H7 (cell line): ENCODE results near the gene SLITRK5. TPM values are rescaled to one million over a fixed set of nuclear protein-coding genes. Genes with fewer than 3 reads are reported as not detected.
A peak's percentile ranks its signal among the peaks of the same experiment; 100 is the strongest.

Experiments
- DNase-seq: peaks from one replicate; pipeline ENCODE4 v3.0.0; 2012
- H3K27me3 ChIP-seq: 2 replicates; pipeline ENCODE4 v1.6.0; 2011; ENCODE audit warnings: mild to moderate bottlenecking, low read length; ENCODE audit not compliant: control insufficient read depth, insufficient read depth
- H3K36me3 ChIP-seq: replicated peaks from 2 replicates; pipeline ENCODE4 v1.5.1; 2011; ENCODE audit warnings: low read length; ENCODE audit not compliant: control insufficient read depth, insufficient read depth
- H3K4me3 ChIP-seq: 2 replicates; pipeline ENCODE4 v1.5.1; 2011; ENCODE audit warnings: low read depth, mild to moderate bottlenecking, control low read depth, low read length, moderate library complexity; ENCODE audit not compliant: insufficient read depth
- total RNA-seq: library from RNA; depleted of rRNA; stranded (reverse); fragments of >200 nt; shearing (Covaris generic); gene quantifications from 2 replicates; pipeline ENCODE4 v1.2.3, GENCODE V29; 2014

Gene SLITRK5
- total RNA-seq, 1 experiment from 2014 or later: 0.55 TPM

DNA sequence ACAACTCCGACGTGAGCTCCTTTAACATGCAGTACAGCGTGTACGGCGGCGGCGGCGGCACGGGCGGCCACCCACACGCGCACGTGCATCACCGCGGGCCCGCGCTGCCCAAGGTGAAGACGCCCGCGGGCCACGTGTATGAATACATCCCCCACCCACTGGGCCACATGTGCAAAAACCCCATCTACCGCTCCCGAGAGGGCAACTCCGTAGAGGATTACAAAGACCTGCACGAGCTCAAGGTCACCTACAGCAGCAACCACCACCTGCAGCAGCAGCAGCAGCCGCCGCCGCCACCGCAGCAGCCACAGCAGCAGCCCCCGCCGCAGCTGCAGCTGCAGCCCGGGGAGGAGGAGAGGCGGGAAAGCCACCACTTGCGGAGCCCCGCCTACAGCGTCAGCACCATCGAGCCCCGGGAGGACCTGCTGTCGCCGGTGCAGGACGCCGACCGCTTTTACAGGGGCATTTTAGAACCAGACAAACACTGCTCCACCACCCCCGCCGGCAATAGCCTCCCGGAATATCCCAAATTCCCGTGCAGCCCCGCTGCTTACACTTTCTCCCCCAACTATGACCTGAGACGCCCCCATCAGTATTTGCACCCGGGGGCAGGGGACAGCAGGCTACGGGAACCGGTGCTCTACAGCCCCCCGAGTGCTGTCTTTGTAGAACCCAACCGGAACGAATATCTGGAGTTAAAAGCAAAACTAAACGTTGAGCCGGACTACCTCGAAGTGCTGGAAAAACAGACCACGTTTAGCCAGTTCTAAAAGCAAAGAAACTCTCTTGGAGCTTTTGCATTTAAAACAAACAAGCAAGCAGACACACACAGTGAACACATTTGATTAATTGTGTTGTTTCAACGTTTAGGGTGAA, 6.6 kb downstream of the SLITRK5 start:
- peak; percentile 75 for DNase-seq
- H3K4me3 ChIP-seq: peak overlapping the region; percentile 41
- H3K27me3 ChIP-seq: peaks cover 63% of the 10 kb centered on the region
- H3K36me3 ChIP-seq: no peaks in the 10 kb centered on the region

- H3K27me3 ChIP-seq: peaks cover 61% of the 10 kb centered on the region
- peak overlapping the region; percentile 41; the same call in 1 of the 2 replicates for H3K4me3 ChIP-seq
- no peaks in the 10 kb centered on the region for H3K36me3 ChIP-seq
- peak; percentile 6 for DNase-seq
Measured at GRCh38 chr13:87678372-87678752, 7.2 kb downstream of the SLITRK5 start.

- H3K36me3 ChIP-seq: no peaks in the 10 kb centered on the region
- peaks cover 41% of the 10 kb centered on the region for H3K27me3 ChIP-seq
- no peak overlapping the region for H3K4me3 ChIP-seq
- DNase-seq: no peak
Measured at GRCh38 chr13:87680298-87680697, 9.1 kb downstream of the SLITRK5 start.

GRCh38 chr13:87684850-87685742, 13.9 kb downstream of the SLITRK5 start:
- no peaks in the 10 kb centered on the region for H3K36me3 ChIP-seq
- H3K4me3 ChIP-seq: no peak overlapping the region
- no peaks in the 10 kb centered on the region for H3K27me3 ChIP-seq
- no peak for DNase-seq

- Histone ChIP-seq H3K36me3 (no peaks in the 10 kb centered on the region), H3K4me3 (no peak overlapping the region), H3K27me3 (no peaks in the 10 kb centered on the region)
- no peak for DNase-seq
Measured at GRCh38 chr13:87696458-87696857, 25.3 kb downstream of the SLITRK5 start.

- no peak for DNase-seq
- no peak overlapping the region for H3K4me3 ChIP-seq
- H3K27me3 ChIP-seq: no peaks in the 10 kb centered on the region
- no peaks in the 10 kb centered on the region for H3K36me3 ChIP-seq
Measured at GRCh38 chr13:87698268-87698667, 27.1 kb downstream of the SLITRK5 start.

GRCh38 chr13:87709947-87710346, 38.8 kb downstream of the SLITRK5 start:
- no peaks in the 10 kb centered on the region for H3K36me3 ChIP-seq
- H3K27me3 ChIP-seq: no peaks in the 10 kb centered on the region
- H3K4me3 ChIP-seq: no peak overlapping the region
- DNase-seq: no peak

GRCh38 chr13:87712012-87712411, 40.8 kb downstream of the SLITRK5 start:
- Histone ChIP-seq H3K36me3 (no peaks in the 10 kb centered on the region), H3K27me3 (no peaks in the 10 kb centered on the region), H3K4me3 (no peak overlapping the region)
- DNase-seq: no peak
